Activated T-cell treated with anti-CD3 and anti-CD28 coated beads for 24 hours (primary cell): ENCODE results near the gene ARTN.

ENCODE experiments used
- DNase-seq: peaks from one replicate; pipeline ENCODE4 v3.0.0-alpha.2; 2020; ENCODE audit warnings: low read depth

The ARTN gene

GRCh38 chr1:43985984-43986595 lies 52.5 kb downstream of the ARTN start:
- no peak for DNase-seq

- no peak for DNase-seq
Observed at GRCh38 chr1:43986712-43987111, 53.1 kb downstream of the ARTN start.
